ENCODE measurements around the gene NSF.
"Not testable (repeated sequence)": the region's sequence is repeated elsewhere in the genome, so short reads cannot be mapped to it uniquely, and the experiment has no call there.

DNA sequence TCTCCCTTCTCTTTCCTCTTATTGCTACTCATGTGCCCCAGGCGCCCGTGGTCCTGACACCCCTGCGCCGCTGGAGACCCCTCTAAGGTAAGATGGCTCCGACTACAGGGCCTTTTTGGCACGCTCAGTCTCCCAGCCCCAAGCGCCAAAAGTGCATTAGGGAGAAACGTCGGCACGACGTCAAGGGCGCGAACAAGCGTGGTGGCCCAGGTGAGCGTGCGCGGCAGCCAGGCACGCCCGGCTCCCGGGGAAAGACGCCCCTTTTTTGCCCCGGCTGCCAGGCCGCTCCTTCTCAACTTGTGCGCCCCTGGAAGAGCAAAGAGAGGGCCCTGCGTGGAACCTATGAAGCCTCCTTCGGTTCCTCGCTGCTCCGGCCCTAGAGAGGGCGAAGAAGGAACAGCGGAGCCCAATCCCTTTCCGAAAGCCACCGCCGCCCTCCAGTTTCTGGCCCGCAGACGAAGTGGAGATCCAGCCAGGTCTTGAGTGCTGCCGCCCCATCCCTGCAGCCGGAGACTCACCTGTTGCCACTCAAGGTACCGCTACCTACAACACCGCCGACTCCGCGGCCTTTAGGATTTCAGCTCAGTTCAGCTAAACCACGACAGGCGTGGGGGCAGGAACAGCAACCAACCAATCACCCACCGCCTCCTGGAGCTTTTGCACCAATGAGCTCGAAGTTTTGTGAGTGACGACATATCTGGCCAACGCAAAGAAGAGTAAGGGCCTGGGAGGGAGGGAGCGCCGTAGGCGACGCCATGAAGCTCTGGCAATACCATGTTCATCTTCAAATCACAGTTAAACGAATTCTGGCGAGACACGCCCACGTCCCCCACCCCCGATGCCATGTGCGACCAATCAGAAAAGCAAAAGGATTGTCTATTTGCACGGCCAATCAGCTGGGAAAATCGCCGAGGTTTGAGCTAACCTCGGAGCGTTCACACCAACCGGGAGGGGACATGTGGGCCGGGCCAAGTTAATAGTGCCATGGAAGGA, 11.1 kb upstream of the NSF start, which contains the start of gene ARL17A:
- not testable (repeated sequence) for TF ChIP-seq POLR2AphosphoS5 (IDR thresholded peaks at IDR 0.05; ENCODE audit: insufficient read depth, low read depth, low read length); EZH2 (IDR thresholded peaks at IDR 0.05; ENCODE audit: borderline replicate concordance, low read depth, low read length, severe bottlenecking); POLR2A (IDR thresholded peaks at IDR 0.05; ENCODE audit: low read depth, low read length); MYC (IDR thresholded peaks at IDR 0.05; ENCODE audit: low read depth, low read length); GATA2 (IDR thresholded peaks at IDR 0.05; ENCODE audit: insufficient read depth, insufficient read length, low read depth, low read length)
- TF ChIP-seq, protein P1, sequence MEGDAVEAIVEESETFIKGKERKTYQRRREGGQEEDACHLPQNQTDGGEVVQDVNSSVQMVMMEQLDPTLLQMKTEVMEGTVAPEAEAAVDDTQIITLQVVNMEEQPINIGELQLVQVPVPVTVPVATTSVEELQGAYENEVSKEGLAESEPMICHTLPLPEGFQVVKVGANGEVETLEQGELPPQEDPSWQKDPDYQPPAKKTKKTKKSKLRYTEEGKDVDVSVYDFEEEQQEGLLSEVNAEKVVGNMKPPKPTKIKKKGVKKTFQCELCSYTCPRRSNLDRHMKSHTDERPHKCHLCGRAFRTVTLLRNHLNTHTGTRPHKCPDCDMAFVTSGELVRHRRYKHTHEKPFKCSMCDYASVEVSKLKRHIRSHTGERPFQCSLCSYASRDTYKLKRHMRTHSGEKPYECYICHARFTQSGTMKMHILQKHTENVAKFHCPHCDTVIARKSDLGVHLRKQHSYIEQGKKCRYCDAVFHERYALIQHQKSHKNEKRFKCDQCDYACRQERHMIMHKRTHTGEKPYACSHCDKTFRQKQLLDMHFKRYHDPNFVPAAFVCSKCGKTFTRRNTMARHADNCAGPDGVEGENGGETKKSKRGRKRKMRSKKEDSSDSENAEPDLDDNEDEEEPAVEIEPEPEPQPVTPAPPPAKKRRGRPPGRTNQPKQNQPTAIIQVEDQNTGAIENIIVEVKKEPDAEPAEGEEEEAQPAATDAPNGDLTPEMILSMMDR (IDR thresholded peaks at IDR 0.05; ENCODE audit: extremely low read depth in 1 of 2, insufficient read depth in 1 of 2, low read depth in 1 of 2, low read length in 2 of 2), result not testable (repeated sequence)
- TF ChIP-seq, protein P2, sequence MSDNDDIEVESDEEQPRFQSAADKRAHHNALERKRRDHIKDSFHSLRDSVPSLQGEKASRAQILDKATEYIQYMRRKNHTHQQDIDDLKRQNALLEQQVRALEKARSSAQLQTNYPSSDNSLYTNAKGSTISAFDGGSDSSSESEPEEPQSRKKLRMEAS (IDR thresholded peaks at IDR 0.05; ENCODE audit: insufficient read depth, insufficient read length), result not testable (repeated sequence)
